Activated CD8-positive, alpha-beta memory T cell treated with anti-CD3 and anti-CD28 coated beads for 1 hour (primary cell): ENCODE results near the gene DDX41.
"Not testable (repeated sequence)": the region's sequence is repeated elsewhere in the genome, so short reads cannot be mapped to it uniquely, and the experiment has no call there.

Source experiments
- DNase-seq, 2 donors: peaks; one replicate each; pipeline ENCODE4 v3.0.0-alpha.2; 2020; ENCODE audit warnings: low read depth in 1 of 2; ENCODE audit errors: extremely low read depth in 1 of 2

DDX41 gene

DNA sequence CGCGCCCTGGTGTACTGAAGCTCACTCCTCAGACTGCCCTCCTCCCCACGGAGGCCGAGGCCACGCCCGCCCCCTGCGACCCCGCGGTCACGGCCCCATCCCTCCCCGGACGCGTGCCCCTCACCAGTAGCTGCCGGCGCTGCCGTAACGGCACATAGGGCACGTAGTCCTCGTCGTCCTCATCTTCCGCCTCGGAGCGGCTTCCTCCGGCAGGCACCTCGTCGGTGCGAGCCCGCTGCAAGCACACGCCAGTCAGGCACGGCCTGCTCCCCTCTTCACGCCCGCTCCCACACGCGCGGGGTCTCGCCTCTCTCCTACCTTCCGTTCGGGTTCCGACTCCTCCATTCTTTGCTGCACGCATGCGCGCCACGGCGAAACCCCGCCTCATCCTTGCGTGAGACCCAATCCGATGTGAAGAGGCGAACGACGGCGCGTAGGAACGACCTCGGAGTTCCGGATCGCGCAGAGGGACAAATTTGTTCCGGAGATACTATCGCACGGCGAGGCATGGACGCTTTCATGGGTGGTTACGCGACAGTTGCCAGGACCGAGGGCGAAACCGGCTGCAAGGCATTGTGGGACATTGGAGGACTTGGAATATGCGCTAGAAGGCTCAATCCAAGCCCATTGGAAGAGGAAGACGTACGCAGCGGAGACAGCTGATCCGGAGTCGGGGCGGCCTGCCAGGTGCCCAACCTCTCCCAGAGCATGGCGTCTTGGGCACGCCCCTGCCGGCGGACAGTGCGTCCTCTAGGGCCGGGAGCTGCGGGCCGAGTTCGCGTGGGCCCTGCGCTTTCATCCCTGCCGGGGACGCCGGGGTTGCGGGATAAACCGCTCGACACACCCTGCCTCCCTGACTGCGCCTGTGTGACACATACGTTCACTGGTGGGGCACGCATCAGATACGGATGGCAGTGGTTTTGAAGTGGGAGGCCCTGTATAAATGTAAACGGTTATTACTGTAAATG is at the start of gene DDX41:
Gene DDX41, minus strand, starts transcription at position 361 of the 968 bp plus-strand sequence. Its CDS starts 16 bp downstream, at position 345.
- DNase-seq: peak; percentile 87 to 89

DNA sequence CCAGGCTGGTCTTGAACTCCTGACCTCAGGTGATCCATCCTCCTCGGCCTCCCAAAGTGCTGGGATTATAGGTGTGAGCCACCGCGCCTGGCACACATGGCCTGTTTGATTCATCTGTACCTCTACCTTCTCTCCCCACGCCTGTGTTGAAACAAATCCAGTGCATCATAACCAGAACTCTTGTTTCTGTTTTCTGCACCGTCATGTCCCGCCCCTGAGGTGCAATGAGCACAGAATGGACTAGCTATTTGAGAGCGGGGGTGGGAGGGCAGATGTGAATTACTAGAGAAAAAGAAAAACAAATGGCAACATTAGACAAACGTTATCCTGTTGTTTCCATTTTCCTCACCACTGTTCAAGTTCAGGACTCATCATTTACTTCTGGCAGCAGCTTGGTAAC is 48.3 kb upstream of the DDX41 start:
- DNase-seq: no peak

DNA sequence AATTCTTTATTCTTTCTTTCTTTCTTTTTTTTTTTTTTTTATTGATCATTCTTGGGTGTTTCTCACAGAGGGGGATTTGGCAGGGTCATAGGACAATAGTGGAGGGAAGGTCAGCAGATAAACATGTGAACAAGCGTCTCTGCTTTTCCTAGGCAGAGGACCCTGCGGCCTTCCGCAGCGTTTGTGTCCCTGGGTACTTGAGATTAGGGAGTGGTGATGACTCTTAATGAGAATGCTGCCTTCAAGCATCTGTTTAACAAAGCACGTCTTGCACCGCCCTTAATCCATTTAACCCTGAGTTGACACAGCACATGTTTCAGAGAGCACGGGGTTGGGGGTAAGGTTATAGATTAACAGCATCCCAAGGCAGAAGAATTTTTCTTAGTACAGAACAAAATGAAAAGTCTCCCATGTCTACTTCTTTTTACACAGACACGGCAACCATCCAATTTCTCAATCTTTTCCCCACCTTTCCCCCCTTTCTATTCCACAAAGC is 42.7 kb upstream of the DDX41 start:
- not testable (repeated sequence) for DNase-seq

- no peak for DNase-seq
Measured at GRCh38 chr5:177557796-177558195, 41.0 kb upstream of the DDX41 start.

- no peak for DNase-seq
Measured at GRCh38 chr5:177557041-177557647, 40.4 kb upstream of the DDX41 start.

GRCh38 chr5:177555665-177556064 is 38.9 kb upstream of the DDX41 start:
- DNase-seq: no peak

DNA sequence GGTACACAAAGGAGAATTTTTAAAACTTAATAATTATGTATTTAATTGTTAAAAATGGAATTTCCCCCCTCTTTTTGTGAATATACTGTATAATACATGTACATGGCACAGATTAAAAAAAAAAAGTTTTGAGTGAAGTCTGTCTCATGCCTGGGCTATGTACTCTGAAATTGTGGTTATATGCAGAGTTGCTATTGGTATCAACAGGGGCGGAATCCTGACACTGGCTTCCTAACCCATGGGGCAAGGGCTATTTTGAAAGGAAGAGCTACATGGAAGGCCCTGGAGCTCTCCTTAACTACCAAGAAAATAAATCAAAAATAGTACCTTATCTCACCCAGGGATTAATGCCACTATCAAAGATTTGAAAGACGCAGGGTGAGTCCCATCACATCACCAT is 38.5 kb upstream of the DDX41 start:
- no peak for DNase-seq

- peak; percentile 86 to 89 for DNase-seq
Measured at GRCh38 chr5:177554474-177555111, 37.8 kb upstream of the DDX41 start, which contains the start of gene FAM193B. FAM193B (minus strand) TSS chr5:177554563; CDS start chr5:177554458, 105 bp downstream.

- peak in 1 of 2 donors; percentile 12 for DNase-seq
Measured at GRCh38 chr5:177553671-177554429, 37.1 kb upstream of the DDX41 start.

DNA sequence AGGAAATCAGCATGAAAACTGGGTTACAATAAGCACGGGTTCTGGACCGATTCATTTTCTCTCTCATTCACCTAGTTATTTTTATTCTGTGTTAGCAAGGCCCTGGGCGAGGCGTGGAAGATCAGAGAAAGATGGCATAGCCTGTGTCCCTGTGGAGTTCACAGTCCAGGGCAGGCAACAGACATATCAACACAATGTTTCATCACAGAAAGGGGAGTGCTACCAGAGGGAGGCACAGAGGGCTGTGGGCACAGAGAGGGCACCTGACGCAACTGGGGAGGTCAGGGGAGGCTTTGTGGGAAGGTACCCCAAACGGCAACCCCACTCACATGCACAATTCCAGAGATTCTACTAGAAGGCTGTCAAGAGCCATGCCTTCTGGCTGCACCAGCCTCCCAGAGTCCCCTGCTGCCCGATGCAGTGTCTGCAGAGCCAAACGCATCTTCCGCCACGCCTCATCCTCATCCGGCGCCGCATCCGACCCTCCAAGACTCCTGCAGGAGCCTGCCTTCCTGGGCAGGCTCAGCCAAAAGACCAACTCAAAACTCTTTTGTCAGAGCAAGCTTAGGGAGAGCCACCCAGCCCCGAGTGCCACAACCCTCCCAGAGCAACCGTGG is 36.2 kb upstream of the DDX41 start:
- DNase-seq: no peak

- DNase-seq: no peak
Measured at GRCh38 chr5:177550122-177550521, 33.4 kb upstream of the DDX41 start.

DNA sequence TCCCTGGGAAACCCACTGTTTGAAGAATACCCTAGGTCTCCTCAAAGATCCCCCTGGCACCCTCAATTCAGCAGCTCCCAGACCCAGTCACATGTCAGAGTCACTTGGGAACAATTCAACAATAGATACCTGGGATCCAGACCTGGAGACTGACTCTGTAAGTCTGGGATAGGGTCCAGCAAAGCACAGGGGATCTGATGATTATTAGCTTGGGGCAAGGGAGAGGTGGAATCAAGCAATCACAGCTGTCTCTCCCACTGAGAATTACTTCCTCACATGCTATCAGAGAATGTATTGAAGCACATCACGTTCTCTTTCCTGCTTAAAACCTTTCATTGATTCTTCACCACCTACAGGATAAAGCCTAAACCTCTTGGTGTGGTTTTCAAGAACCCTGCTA is 31.7 kb upstream of the DDX41 start:
- DNase-seq: no peak

GRCh38 chr5:177547736-177548135 is 31.0 kb upstream of the DDX41 start:
- no peak for DNase-seq

GRCh38 chr5:177546258-177546741 is 29.5 kb upstream of the DDX41 start:
- DNase-seq: no peak

- DNase-seq: no peak
Measured at GRCh38 chr5:177545487-177546257, 28.9 kb upstream of the DDX41 start.

DNA sequence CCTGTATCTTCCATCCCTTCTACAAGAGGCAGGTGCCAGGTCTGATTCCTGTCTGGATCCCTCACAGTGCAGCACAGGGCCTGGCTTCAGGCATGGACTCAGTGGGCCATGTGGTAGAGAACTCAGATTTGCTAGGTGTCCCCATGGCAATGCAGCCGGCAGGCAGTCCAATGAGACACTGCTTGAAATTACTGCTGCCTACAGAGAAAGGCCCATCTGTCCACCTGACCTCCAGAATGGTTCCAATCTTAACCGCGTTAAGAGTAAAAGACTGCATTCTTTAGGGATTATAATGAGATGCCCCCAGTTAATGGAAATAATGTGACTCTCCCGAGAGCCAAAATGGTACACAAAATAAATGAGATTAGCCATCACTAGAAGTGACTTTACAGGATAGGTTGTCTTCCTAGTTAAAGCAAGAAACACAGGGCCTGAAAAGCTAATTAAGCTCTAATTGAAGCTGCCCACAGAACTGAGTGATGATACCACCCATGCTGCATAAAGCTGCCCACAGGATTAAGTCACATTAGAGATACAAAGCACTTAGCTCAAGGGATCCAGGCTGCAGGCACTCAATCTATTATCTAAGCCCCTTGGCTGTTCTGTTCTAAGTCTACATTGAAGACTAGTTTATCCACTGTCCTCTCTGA is 26.2 kb upstream of the DDX41 start:
- DNase-seq: no peak

DNA sequence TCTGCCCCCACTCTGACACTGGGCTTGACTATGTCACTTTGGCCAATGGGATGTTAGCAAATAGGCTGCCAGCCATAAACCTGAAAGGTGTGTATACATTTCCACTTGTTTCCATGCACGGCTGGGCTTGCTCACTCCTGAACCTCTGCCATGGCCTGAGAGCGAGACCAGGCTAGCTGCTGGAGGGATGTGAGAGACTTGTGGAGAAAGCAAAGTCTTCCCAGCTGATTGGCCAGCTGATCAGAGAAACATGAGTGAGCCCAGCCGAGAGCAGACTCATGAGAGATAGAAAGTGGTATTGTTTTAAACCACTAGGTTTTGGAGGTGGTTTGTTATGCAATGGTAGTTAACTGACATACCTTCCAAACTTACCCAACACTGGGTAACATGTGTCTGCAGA is 23.7 kb upstream of the DDX41 start:
- DNase-seq: no peak

GRCh38 chr5:177539411-177539810 is 22.6 kb upstream of the DDX41 start:
- no peak for DNase-seq

DNA sequence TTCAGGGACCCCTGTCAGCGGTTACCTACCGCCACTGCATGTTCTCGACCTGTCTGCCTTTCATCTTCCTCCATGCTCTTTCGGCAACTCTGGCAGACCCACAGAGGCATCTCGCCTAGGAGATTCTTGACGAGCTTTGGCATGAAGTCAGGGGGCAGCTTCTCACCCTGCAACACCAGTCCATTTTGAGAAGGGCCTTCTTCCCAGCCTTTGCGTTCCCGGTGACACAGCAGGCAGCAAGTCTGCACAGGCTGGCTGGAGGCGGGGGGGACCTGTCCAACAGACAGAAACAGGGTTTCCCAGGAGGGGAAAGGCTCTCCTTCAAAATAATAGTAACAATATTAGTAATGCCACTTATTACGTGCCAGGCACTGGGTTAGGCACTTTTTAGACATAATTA is 22.1 kb upstream of the DDX41 start:
- no peak for DNase-seq
